GM12878 (cell line): ENCODE measurements around the gene NCMAP. TPM values are rescaled to one million over a fixed set of nuclear protein-coding genes. Genes with fewer than 3 reads are reported as not detected.

Experiments
- IKZF2 ChIP-seq, 2 experiments: fragments of 450-650 bp; IDR thresholded peaks; 2 replicates each; pipeline ENCODE4 v1.6.1; 2017; ENCODE audit warnings: mild to moderate bottlenecking in 2 of 2, moderate library complexity in 2 of 2
- NFYB ChIP-seq: IDR thresholded peaks from 2 replicates; pipeline ENCODE4 v1.6.1; 2011; ENCODE audit warnings: low read depth, mild to moderate bottlenecking, low read length, improper control_type of control experiment, moderate library complexity; ENCODE audit not compliant: insufficient read depth
- POU2F2 ChIP-seq: IDR thresholded peaks from 3 replicates; pipeline ENCODE4 v1.6.1; 2011; ENCODE audit warnings: low read depth, mild to moderate bottlenecking, low read length, borderline replicate concordance
- RAD21 ChIP-seq: IDR thresholded peaks from 2 replicates; pipeline ENCODE4 v1.6.1; 2011; ENCODE audit warnings: mild to moderate bottlenecking, low read depth, low read length, moderate library complexity; ENCODE audit not compliant: insufficient read depth
- RAD51 ChIP-seq: fragments of 450-650 bp; IDR thresholded peaks from 2 replicates; pipeline ENCODE4 v1.6.1; 2016; ENCODE audit warnings: moderate library complexity, mild to moderate bottlenecking, inconsistent platforms
- SIN3A ChIP-seq: IDR thresholded peaks from 2 replicates; pipeline ENCODE4 v1.6.1; 2012; ENCODE audit warnings: low read depth, low read length, improper control_type of control experiment
- SUZ12 ChIP-seq: fragments of 200-600 bp; sonication (generic); IDR thresholded peaks from one replicate; pipeline ENCODE4 v1.6.1; 2018; ENCODE audit warnings: antibody characterized with exemption, mild to moderate bottlenecking; ENCODE audit not compliant: unreplicated experiment
- TCF12 ChIP-seq: IDR thresholded peaks from 2 replicates; pipeline ENCODE4 v1.6.1; 2011; ENCODE audit warnings: low read depth, mild to moderate bottlenecking, low read length
- YBX1 ChIP-seq: fragments of 450-650 bp; IDR thresholded peaks from 2 replicates; pipeline ENCODE4 v1.6.1; 2016; ENCODE audit warnings: antibody characterized with exemption
- ZBTB40 ChIP-seq: fragments of 450-650 bp; IDR thresholded peaks from 2 replicates; pipeline ENCODE4 v1.6.1; 2016; ENCODE audit warnings: mild to moderate bottlenecking, moderate library complexity, borderline replicate concordance
- polyA plus RNA-seq, 11 experiments: library from polyadenylated mRNA; depleted of rRNA in 4 of 11; unstranded in 6 of 11; stranded (reverse) in 5 of 11; fragments of >200 nt; fragmentation: Nextera tagmentation in 4 of 11; fragmentation: Illumina TruSeq in 1 of 11; extraction: Ambion mirVana in 4 of 11; extraction: Trizol in 1 of 11; gene quantifications; 1 replicate in 1 of 11; 2 replicates in 10 of 11; pipeline versions ENCODE4 v1.2.1 to v1.2.3, GENCODE V29; 2011 to 2016; ENCODE audit warnings: inconsistent platforms in 2 of 11, missing spikeins in 2 of 11, low read depth in 1 of 11
- total RNA-seq, 4 experiments: library from RNA; depleted of rRNA in 3 of 4; stranded (reverse); fragments of >200 nt in 3 of 4; fragmentation: Illumina TruSeq in 1 of 4; extraction: Trizol in 1 of 4; gene quantifications; 2 replicates each; pipeline versions ENCODE4 v1.2.1 to v1.2.3, GENCODE V29; 2013 to 2021

The NCMAP gene
- total and polyA plus RNA-seq, 10 of the 15 experiments (the other 5 are each of a cell fraction or from before 2014, with no cell fraction given): not detected

GRCh38 chr1:24564695-24565094, 8.8 kb downstream of the NCMAP start (continued):
- TF ChIP-seq ZBTB40: no peak
- TF ChIP-seq NFYB: no peak
- no peak for TF ChIP-seq IKZF2 (IDR thresholded peaks at IDR 0.05)
- no peak for TF ChIP-seq YBX1
- no peak for TF ChIP-seq RAD51
- TF ChIP-seq POU2F2: no peak
- TF ChIP-seq TCF12: no peak
- no peak for TF ChIP-seq RAD21
- TF ChIP-seq SIN3A: no peak
- TF ChIP-seq SUZ12: no peak
